Tibial artery (tissue), 4 donors: ENCODE data around the gene DNAJC1.

ENCODE experiments used
- DNase-seq, 2 donors: peaks; one replicate each; pipeline ENCODE4 v3.0.0-alpha.2; 2019
- H3K27ac ChIP-seq, 2 donors: fragments of 200-600 bp; sonication (generic) in 1 of 2; 1 replicate in 1 of 2; 2 replicates in 1 of 2; pipeline ENCODE4 v1.5.1; 2018 to 2019; ENCODE audit warnings: mild to moderate bottlenecking in 1 of 2
- H3K27me3 ChIP-seq, 2 donors: fragments of 200-600 bp; sonication (generic) in 1 of 2; one replicate each; pipeline versions ENCODE4 v1.5.1 to v1.6.0; 2016 to 2019
- H3K36me3 ChIP-seq, 3 donors: fragments of 200-600 bp; sonication (generic) in 2 of 3; one replicate each; pipeline ENCODE4 v1.5.1; 2016 to 2019; ENCODE audit warnings: mild to moderate bottlenecking in 2 of 3
- H3K4me1 ChIP-seq, 4 donors: fragments of 200-600 bp; sonication (generic) in 2 of 4; 1 replicate in 3 of 4; 2 replicates in 1 of 4; pipeline ENCODE4 v1.5.1; 2016 to 2019
- H3K4me3 ChIP-seq, 2 donors: fragments of 200-600 bp; sonication (generic) in 1 of 2; 1 replicate in 1 of 2; 2 replicates in 1 of 2; pipeline ENCODE4 v1.5.1; 2018 to 2019; ENCODE audit warnings: mild to moderate bottlenecking in 2 of 2
- H3K9me3 ChIP-seq, 3 donors: fragments of 200-600 bp; sonication (generic) in 1 of 3; one replicate each; pipeline ENCODE4 v1.5.1; 2016 to 2019
- CTCF ChIP-seq, 2 experiments: fragments of 200-600 bp in 1 of 2; fragments of 450-650 bp in 1 of 2; IDR thresholded peaks; one replicate each; pipeline ENCODE4 v1.5.1; 2017 to 2019; ENCODE audit warnings: antibody characterized with exemption in 2 of 2, mild to moderate bottlenecking in 1 of 2, moderate library complexity in 1 of 2
- intact Hi-C: fragments of 100-400 bp; cut with DNase I; formaldehyde crosslinking; loops from one replicate; pipeline ENCODE4 v1.15.0; 2023; ENCODE audit warnings: low total_unique reads

Gene DNAJC1

GRCh38 chr10:21920633-21921032 lies 82.9 kb downstream of the DNAJC1 start:
- Histone ChIP-seq H3K27ac (no peak overlapping the region), H3K27me3 (no peaks in the 10 kb centered on the region), H3K9me3 (no peaks in the 10 kb centered on the region), H3K4me1 (no peaks in the 10 kb centered on the region), H3K4me3 (no peak overlapping the region), H3K36me3 (no peaks in the 10 kb centered on the region)
- intact Hi-C loops, result no loop called here
- no peak for TF ChIP-seq CTCF (IDR thresholded peaks at IDR 0.05)
- DNase-seq, result no peak

GRCh38 chr10:21919906-21920305 lies 83.6 kb downstream of the DNAJC1 start:
- no peak for DNase-seq
- H3K27ac ChIP-seq, result no peak overlapping the region
- no peaks in the 10 kb centered on the region for H3K4me1 ChIP-seq
- intact Hi-C loops, result no loop called here
- H3K27me3 ChIP-seq, result no peaks in the 10 kb centered on the region
- no peaks in the 10 kb centered on the region for H3K36me3 ChIP-seq
- TF ChIP-seq CTCF (IDR thresholded peaks at IDR 0.05), result no peak
- no peak overlapping the region for H3K4me3 ChIP-seq
- no peaks in the 10 kb centered on the region for H3K9me3 ChIP-seq

GRCh38 chr10:21919117-21919516 lies 84.4 kb downstream of the DNAJC1 start:
- H3K4me1 ChIP-seq, result no peaks in the 10 kb centered on the region
- H3K4me3 ChIP-seq, result no peak overlapping the region
- DNase-seq, result no peak
- no peaks in the 10 kb centered on the region for H3K36me3 ChIP-seq
- no peaks in the 10 kb centered on the region for H3K27me3 ChIP-seq
- intact Hi-C loops, result no loop called here
- H3K27ac ChIP-seq, result no peak overlapping the region
- no peak for TF ChIP-seq CTCF (IDR thresholded peaks at IDR 0.05)
- H3K9me3 ChIP-seq, result no peaks in the 10 kb centered on the region

DNA sequence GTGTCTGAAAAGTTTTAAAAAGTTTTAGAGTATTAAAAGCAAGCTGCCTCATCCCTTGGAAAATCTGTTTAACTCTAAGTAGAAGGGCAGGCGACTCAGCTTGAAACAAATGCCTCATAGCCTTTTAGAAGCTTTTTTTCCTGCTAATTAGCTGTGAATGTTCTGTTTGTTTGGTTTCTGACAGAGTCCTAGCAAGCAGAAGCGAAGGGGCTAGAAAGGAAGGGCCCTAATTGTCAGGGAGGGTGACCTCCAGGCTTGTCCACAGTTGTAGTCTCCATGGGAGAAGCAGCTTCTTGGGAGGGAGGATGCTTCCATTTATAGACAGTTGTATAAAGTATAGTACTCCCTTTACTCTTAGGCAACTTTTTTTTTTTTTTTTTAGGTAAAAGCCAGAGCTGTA lies 90.9 kb downstream of the DNAJC1 start:
- Histone ChIP-seq H3K4me3 (no peak overlapping the region), H3K27me3 (no peaks in the 10 kb centered on the region), H3K4me1 (no peaks in the 10 kb centered on the region), H3K36me3 (peaks cover 0 to 10% (median 0%) of the 10 kb centered on the region in 3 donors), H3K9me3 (no peaks in the 10 kb centered on the region), H3K27ac (no peak overlapping the region)
- TF ChIP-seq CTCF (IDR thresholded peaks at IDR 0.05), result no peak
- DNase-seq, result no peak
- intact Hi-C loops, result no loop called here

GRCh38 chr10:21910798-21911197 lies 92.7 kb downstream of the DNAJC1 start:
- intact Hi-C loops, result no loop called here

More at GRCh38 chr10:21910798-21911197, 92.7 kb downstream of the DNAJC1 start:
- Histone ChIP-seq H3K4me1 (no peaks in the 10 kb centered on the region), H3K27ac (no peak overlapping the region), H3K9me3 (no peaks in the 10 kb centered on the region), H3K27me3 (no peaks in the 10 kb centered on the region), H3K4me3 (no peak overlapping the region), H3K36me3 (peaks cover 0 to 10% (median 7%) of the 10 kb centered on the region in 3 donors)
- no peak for TF ChIP-seq CTCF (IDR thresholded peaks at IDR 0.05)
- DNase-seq, result no peak
